Measurements from ENCODE around the gene TUNAR.

Gene TUNAR

GRCh38 chr14:95876761-95877538 lies at the start of gene TUNAR:
TSS of gene TUNAR (plus strand) at chr14:95876832.
- no peak for DNase-seq

DNA sequence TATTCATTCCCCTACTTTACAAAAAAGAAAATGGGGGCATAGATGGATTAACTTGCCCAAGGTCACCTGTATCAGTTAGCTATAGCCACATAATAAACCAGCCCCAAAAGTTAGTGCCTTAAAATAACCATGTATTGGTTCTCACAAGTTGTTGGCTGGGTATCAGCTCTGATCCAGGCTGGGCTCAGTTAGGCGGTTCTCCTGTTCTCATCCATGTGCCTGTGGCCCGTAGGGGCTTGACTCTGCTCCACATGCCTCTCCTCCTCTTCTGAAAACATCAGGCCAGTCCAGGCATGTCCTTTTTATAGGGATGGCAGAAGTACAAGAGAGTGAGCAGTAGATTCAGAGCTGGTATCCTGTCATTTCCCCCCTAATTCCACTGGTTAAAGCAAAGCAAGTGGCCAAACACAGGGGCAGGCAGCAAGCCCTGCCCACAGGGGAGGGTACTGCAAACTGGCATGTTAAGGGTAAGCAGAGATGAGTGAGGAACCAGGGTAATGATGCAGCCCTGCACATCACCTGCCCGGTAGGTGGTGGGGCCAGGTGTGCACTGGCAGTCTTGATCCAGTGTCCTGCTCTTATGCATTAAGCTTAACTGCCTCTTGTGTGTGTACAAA lies 47.9 kb upstream of the TUNAR start:
- DNase-seq: no peak

- no peak for DNase-seq
These were observed 47.3 kb upstream of the TUNAR start for GRCh38 chr14:95829321-95829720.

DNA sequence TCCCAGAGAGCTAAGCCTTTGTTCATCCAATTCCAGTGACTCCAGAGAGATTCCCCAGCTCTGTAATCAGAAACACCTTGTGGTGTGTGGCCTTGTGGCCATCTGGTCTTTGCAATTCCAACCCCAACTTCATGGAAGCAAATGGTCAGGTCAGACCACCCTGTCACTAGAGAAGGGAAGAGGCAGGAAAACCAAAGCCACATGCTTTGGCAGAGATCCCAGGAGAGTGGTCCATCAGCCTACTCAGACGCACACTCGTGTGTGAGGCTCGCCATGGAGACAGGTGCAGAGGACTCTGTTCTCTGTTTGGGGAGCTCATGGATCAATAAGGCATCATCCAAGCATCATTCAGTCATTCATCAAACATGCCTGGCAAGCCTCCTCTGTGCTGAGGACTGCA lies 46.2 kb upstream of the TUNAR start:
- no peak for DNase-seq

GRCh38 chr14:95831041-95831440 lies 45.6 kb upstream of the TUNAR start:
- DNase-seq: no peak

GRCh38 chr14:95831468-95831867 lies 45.2 kb upstream of the TUNAR start:
- DNase-seq: no peak

DNA sequence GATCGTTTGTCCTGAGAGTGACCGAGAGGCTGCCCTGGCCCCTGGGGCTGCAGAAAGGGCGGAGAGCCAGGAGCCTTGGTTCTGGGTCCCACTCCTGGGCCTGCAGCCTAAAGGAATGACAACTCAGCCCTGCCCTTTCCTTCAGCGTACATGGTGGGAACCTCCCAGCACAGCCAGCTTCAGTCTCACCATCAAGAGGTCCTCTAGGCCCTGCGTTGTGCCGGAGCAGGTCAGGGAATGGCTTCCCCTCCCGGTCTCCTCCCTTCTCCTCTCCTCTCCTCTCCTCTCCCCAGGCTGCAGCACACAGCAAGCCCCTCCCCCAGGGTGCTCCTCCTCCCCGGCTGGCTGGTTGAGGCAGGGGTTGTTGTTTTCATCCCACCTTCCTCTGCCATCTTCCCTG lies 44.6 kb upstream of the TUNAR start:
- no peak for DNase-seq

GRCh38 chr14:95833429-95833828 lies 43.2 kb upstream of the TUNAR start:
- DNase-seq: no peak

GRCh38 chr14:95834496-95834895 lies 42.1 kb upstream of the TUNAR start:
- no peak for DNase-seq

DNA sequence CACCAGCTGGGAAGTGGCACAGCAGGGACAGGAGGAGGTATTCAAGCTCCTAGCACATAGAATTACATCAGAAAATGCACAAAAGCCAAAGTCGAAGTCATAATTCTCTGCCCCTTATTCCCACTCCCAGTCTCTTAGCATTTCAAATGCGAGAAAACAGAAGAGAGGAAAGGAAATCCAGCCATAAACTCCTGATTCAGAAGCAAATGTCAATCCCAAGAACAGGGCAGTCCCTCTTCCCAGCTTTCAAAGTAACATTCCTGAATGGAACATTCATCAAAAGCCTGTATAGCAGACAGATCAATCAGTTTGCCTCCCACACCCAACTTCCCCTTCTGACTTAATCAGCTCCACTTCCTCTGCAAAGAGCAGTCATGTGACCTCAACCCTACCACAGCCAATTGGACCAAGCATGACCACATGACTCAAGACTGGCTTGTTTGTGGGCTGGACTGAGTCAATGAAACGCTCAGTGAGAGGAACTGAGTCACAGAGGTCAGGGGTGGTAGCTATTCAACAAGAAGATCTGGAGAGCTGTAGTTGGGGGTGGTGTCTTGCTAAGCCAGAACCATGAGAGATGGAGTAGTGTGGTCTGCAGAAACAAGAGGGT lies 41.4 kb upstream of the TUNAR start:
- no peak for DNase-seq

DNA sequence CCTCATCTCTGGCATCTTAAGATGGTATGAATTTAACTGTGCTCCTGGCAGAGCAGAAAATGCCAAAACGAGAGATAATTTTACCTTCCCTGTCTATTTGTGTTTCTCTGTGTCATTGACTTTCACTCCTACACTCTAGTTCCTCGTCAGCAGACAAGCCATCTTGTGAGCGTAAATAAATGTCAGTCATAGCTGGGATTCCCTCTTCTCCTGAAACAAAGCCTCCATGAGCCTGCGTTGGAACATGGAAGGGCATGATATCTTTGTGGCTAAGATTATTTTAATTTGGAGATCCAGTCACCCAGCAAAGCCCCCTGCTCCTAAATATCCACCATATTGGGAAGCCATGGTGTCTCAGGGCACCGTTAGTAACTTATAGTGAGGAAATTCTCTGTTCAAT lies 37.8 kb upstream of the TUNAR start:
- DNase-seq: no peak

DNA sequence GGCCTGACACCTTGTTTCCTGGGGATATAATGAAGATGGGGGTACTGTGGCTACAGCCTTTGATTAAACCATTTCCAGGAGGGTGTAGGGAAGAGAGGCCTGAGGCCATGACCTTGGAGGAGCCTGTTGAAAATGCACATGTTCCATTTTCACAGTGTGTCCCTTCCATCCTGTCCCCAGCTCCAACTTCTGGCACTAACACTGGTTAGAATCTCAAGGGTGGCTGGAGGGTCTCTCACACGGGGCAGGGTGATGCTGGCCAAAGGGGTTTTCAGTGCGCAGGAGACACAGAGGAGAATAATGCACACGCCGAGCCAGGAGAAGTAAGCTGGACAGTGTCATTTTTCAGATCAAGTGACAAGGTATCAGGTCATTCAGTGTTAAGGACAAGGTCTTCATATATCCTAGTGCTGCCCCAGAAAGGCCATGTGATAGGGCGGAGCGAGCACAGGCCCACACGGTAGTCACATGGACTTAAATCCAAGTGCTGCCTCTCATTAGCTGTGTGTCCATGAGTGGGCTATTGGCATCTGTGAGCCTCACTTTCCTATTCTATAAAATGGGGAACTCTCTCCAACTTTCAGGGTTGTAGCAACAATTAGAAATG lies 36.4 kb upstream of the TUNAR start:
- DNase-seq: no peak

GRCh38 chr14:95841668-95842067 lies 35.0 kb upstream of the TUNAR start:
- no peak for DNase-seq

GRCh38 chr14:95849761-95850160 lies 26.9 kb upstream of the TUNAR start:
- DNase-seq: no peak

- DNase-seq: no peak
These were observed 26.2 kb upstream of the TUNAR start for GRCh38 chr14:95850429-95850828.

DNA sequence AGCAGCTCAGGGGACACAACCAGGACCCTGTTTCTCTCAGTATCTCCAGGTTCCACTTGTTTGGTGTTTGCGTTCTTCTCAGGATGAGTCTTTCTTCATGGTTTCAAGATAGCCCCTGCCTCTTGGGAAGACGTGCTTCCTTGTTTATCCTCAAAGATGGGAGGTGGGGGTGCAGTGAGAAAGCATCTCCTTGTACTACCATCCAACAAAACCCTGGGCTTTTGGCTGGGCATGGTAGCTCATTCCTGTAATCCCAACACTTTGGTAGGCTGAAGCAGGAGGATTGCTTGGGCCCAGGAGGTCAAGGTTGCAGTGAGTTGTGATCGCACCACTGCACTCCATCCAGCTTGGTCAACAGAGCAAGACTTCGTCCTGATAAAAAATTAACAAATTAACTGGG lies 21.0 kb upstream of the TUNAR start:
- DNase-seq: no peak

- no peak for DNase-seq
These were observed 19.4 kb upstream of the TUNAR start for GRCh38 chr14:95857275-95857674.

- DNase-seq: no peak
These were observed 17.7 kb upstream of the TUNAR start for GRCh38 chr14:95858893-95859292.

DNA sequence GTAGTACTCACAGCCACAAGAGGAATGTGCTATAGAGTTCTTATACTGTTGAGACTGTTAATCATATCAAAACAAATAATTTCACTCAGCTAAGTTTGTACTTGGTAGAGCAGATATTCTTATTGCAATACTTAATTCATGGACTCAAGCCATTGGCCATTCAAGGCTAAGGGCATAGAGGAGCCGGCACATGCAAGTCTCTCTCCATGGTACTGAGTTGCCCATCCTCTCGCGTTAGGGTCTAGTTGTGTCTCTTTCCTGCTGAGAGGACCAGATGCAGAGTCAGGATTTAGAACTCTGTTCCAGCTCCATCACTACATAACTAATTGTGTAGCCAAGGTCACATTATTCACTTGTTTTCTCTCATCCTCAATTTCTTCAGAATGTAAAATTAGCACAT lies 14.4 kb upstream of the TUNAR start:
- DNase-seq: no peak

- DNase-seq: no peak
These were observed 13.3 kb upstream of the TUNAR start for GRCh38 chr14:95863295-95863694.

DNA sequence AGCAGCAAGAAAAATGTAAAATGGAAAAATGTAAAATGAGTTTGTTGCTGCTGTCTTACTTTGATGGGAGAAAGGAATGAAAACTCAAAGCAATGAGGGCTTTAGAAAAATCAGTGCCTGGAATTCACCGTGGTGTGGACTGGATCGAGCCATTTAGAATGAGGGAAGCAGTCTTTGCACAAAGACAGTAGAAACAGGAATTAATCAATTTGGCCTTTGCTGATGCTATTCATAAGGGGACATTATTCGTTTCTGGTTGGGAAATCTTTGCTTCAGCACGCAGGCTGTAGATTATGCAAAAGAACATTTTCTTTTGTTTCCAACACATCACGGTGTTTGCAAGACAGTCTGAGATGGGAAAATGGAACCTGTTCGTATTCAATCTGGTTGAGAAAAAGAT lies 6.9 kb upstream of the TUNAR start:
- DNase-seq: no peak

DNA sequence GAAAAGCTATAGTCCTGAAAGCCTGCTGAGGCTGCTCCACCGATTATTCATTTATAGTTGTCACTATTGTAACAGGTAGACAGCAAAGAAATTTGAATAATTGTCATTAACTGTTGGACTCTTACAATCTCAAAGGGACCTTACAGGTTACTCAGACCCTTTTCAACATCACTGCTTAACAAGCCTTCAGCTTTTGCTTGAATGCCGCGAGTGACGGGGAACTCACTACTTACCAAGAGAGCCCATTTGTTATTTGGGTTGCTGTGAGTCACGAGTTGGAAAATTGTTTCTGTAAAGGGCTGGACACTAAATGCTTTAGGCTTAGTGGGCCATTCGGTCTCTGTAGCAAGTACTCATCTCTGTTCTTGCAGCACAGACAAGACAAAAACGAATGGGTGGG lies 5.9 kb upstream of the TUNAR start:
- no peak for DNase-seq

GRCh38 chr14:95871531-95871930 lies 5.1 kb upstream of the TUNAR start:
- DNase-seq: peak; percentile 72

GRCh38 chr14:95872777-95873176 lies 3.9 kb upstream of the TUNAR start:
- DNase-seq: no peak
